HepG2 (cell line): ENCODE data around the gene SLC25A11. TPM values are rescaled to one million over a fixed set of nuclear protein-coding genes. Genes with fewer than 3 reads are reported as not detected.

Source experiments
- CBX5 ChIP-seq: sonication (generic); formaldehyde crosslinking; IDR thresholded peaks from 2 replicates; pipeline ENCODE4 v1.4.0; 2020; ENCODE audit warnings: missing genetic modification reagents, borderline replicate concordance
- CC2D1A ChIP-seq: sonication (generic); formaldehyde crosslinking; IDR thresholded peaks from 2 replicates; pipeline ENCODE4 v1.8.1; 2023; ENCODE audit warnings: mild to moderate bottlenecking, missing genetic modification reagents
- CREB1 ChIP-seq, 2 experiments: fragments of 450-650 bp in 1 of 2; IDR thresholded peaks; 2 replicates each; pipeline ENCODE4 v1.6.1; 2016 to 2017; ENCODE audit warnings: control low read depth in 1 of 2, mild to moderate bottlenecking in 1 of 2, missing compliant biosample characterization in 1 of 2, missing genetic modification characterization in 1 of 2
- EED ChIP-seq: sonication (generic); formaldehyde crosslinking; IDR thresholded peaks from 2 replicates; pipeline ENCODE4 v1.5.0; 2020; ENCODE audit warnings: mild to moderate bottlenecking, missing genetic modification reagents
- FOSL2 ChIP-seq: sonication (generic); formaldehyde crosslinking; IDR thresholded peaks from 2 replicates; pipeline ENCODE4 v1.4.0; 2020; ENCODE audit warnings: missing genetic modification reagents
- GTF2F1 ChIP-seq: fragments of 150-350 bp; IDR thresholded peaks from 2 replicates; pipeline ENCODE4 v1.6.1; 2014; ENCODE audit warnings: low read length
- HMG20A ChIP-seq: IDR thresholded peaks from 2 replicates; pipeline ENCODE4 v1.6.1; 2016; ENCODE audit warnings: borderline replicate concordance
- HNRNPUL1 ChIP-seq: fragments of 200-400 bp; formaldehyde crosslinking; IDR thresholded peaks from 2 replicates; pipeline ENCODE4 v1.6.1; 2017; ENCODE audit warnings: low read depth, mild to moderate bottlenecking, low read length, moderate library complexity
- HOMEZ ChIP-seq: IDR thresholded peaks from 2 replicates; pipeline ENCODE4 v1.6.1; 2016; ENCODE audit warnings: low read depth
- NBN ChIP-seq: fragments of 450-650 bp; conservative IDR thresholded peaks from 2 replicates; pipeline ENCODE4 v1.6.1; 2017
- NCOA5 ChIP-seq: sonication (generic); formaldehyde crosslinking; IDR thresholded peaks from 2 replicates; pipeline ENCODE4 v1.4.0; 2020; ENCODE audit warnings: missing genetic modification reagents
- PHF20 ChIP-seq: sonication (generic); formaldehyde crosslinking; IDR thresholded peaks from 2 replicates; pipeline ENCODE4 v1.5.0; 2020; ENCODE audit warnings: mild to moderate bottlenecking, missing genetic modification reagents
- SIX1 ChIP-seq: sonication (generic); formaldehyde crosslinking; IDR thresholded peaks from 2 replicates; pipeline ENCODE4 v1.4.0; 2020; ENCODE audit warnings: missing genetic modification reagents, borderline replicate concordance
- SRSF4 ChIP-seq: fragments of 200-400 bp; formaldehyde crosslinking; IDR thresholded peaks from one replicate; pipeline ENCODE4 v1.6.1; 2018; ENCODE audit warnings: mild to moderate bottlenecking, low read depth, low read length, moderate library complexity; ENCODE audit not compliant: poor library complexity, severe bottlenecking
- STAT5B ChIP-seq: sonication (generic); formaldehyde crosslinking; IDR thresholded peaks from 2 replicates; pipeline ENCODE4 v1.4.0; 2020; ENCODE audit warnings: missing genetic modification reagents
- TAF15 ChIP-seq: fragments of 200-400 bp; formaldehyde crosslinking; IDR thresholded peaks from one replicate; pipeline ENCODE4 v1.6.1; 2018; ENCODE audit warnings: mild to moderate bottlenecking, low read depth, low read length; ENCODE audit not compliant: poor library complexity, severe bottlenecking
- U2AF1 ChIP-seq: fragments of 200-400 bp; formaldehyde crosslinking; optimal IDR thresholded peaks from 2 replicates; pipeline ENCODE3; 2017; ENCODE audit warnings: mild to moderate bottlenecking, low read depth, low read length
- U2AF2 ChIP-seq: fragments of 200-400 bp; formaldehyde crosslinking; IDR thresholded peaks from 2 replicates; pipeline ENCODE4 v1.6.1; 2017; ENCODE audit warnings: low read depth, mild to moderate bottlenecking, low read length
- ZFAT ChIP-seq: sonication (generic); formaldehyde crosslinking; conservative IDR thresholded peaks from 2 replicates; pipeline ENCODE4 v1.8.1; 2023; ENCODE audit warnings: missing genetic modification reagents, inconsistent platforms
- ZNF549 ChIP-seq: sonication (generic); formaldehyde crosslinking; IDR thresholded peaks from 2 replicates; pipeline ENCODE4 v1.5.0; 2020; ENCODE audit warnings: missing genetic modification reagents
- ZNF564 ChIP-seq: sonication (generic); formaldehyde crosslinking; IDR thresholded peaks from 2 replicates; pipeline ENCODE4 v1.8.1; 2023; ENCODE audit warnings: mild to moderate bottlenecking, missing genetic modification reagents
- ZNF598 ChIP-seq: sonication (generic); formaldehyde crosslinking; IDR thresholded peaks from 2 replicates; pipeline ENCODE4 v1.5.1; 2020; ENCODE audit warnings: mild to moderate bottlenecking, missing genetic modification reagents, borderline replicate concordance
- polyA plus RNA-seq, 8 experiments: library from polyadenylated mRNA; depleted of rRNA in 3 of 8; stranded (reverse) in 7 of 8; unstranded in 1 of 8; fragments of >200 nt; fragmentation: Illumina TruSeq in 4 of 8; extraction: Trizol in 4 of 8; gene quantifications; 2 replicates each; pipeline versions ENCODE4 v1.2.1 to v1.2.3, GENCODE V29; 2011 to 2016; ENCODE audit warnings: low read depth in 4 of 8, missing spikeins in 1 of 8, mixed read lengths in 1 of 8; ENCODE audit not compliant: insufficient read depth in 1 of 8
- total RNA-seq, 5 experiments: library from RNA; depleted of rRNA; stranded (reverse); fragments of >200 nt; fragmentation: Illumina TruSeq; extraction: Trizol; gene quantifications; 2 replicates each; pipeline ENCODE4 v1.2.3, GENCODE V29; 2016; ENCODE audit warnings: low read depth in 1 of 5
- TF ChIP-seq, protein P1 (sequence below): sonication (generic); formaldehyde crosslinking; IDR thresholded peaks from 2 replicates; pipeline ENCODE4 v1.9.0; 2021; ENCODE audit warnings: missing genetic modification reagents, borderline replicate concordance
- TF ChIP-seq, protein P2 (sequence below): sonication (generic); formaldehyde crosslinking; IDR thresholded peaks from 2 replicates; pipeline ENCODE4 v1.4.0; 2020; ENCODE audit warnings: missing genetic modification reagents, borderline replicate concordance

Gene SLC25A11
- total and polyA plus RNA-seq, 2 of the 13 experiments (the other 11 are each of a cell fraction or from before 2014, with no cell fraction given), result 35.4 to 47.2 TPM

GRCh38 chr17:4986951-4987766, 47.3 kb upstream of the SLC25A11 start, which contains the start of gene CAMTA2 (continued):
- TF ChIP-seq ZNF549 (CRISPR knock-in tag) (no peak), SRSF4 (no peak), EED (CRISPR knock-in tag) (no peak), CREB1 (IDR thresholded peaks at IDR 0.05) (peak; percentile 70), CREB1 (CRISPR knock-in tag; IDR thresholded peaks at IDR 0.05) (peak; percentile 79), HNRNPUL1 (peak; percentile 31; the same call in 1 of the 2 replicates), ZNF598 (0 out of 2 replicates have a peak, but pooled peaks have one; percentile 20), HMG20A (no peak; the same call in 1 of the 2 replicates), ZNF564 (CRISPR knock-in tag) (peak; percentile 39), NCOA5 (CRISPR knock-in tag) (no peak), GTF2F1 (no peak), PHF20 (CRISPR knock-in tag) (peak; percentile 71), NBN (no peak), U2AF2 (no peak), ZFAT (CRISPR knock-in tag) (peak; percentile 49; the same call in 1 of the 2 replicates), HOMEZ (peak; percentile 31; the same call in 1 of the 2 replicates), U2AF1 (no peak), SIX1 (CRISPR knock-in tag) (no peak), TAF15 (peak; percentile 62), CC2D1A (no peak), FOSL2 (CRISPR knock-in tag) (no peak), CBX5 (peak; percentile 61; the same call in 1 of the 2 replicates), STAT5B (CRISPR knock-in tag) (no peak)
- TF ChIP-seq, protein P1, sequence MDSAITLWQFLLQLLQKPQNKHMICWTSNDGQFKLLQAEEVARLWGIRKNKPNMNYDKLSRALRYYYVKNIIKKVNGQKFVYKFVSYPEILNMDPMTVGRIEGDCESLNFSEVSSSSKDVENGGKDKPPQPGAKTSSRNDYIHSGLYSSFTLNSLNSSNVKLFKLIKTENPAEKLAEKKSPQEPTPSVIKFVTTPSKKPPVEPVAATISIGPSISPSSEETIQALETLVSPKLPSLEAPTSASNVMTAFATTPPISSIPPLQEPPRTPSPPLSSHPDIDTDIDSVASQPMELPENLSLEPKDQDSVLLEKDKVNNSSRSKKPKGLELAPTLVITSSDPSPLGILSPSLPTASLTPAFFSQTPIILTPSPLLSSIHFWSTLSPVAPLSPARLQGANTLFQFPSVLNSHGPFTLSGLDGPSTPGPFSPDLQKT (CRISPR knock-in tag), result no peak
- TF ChIP-seq, protein P2, sequence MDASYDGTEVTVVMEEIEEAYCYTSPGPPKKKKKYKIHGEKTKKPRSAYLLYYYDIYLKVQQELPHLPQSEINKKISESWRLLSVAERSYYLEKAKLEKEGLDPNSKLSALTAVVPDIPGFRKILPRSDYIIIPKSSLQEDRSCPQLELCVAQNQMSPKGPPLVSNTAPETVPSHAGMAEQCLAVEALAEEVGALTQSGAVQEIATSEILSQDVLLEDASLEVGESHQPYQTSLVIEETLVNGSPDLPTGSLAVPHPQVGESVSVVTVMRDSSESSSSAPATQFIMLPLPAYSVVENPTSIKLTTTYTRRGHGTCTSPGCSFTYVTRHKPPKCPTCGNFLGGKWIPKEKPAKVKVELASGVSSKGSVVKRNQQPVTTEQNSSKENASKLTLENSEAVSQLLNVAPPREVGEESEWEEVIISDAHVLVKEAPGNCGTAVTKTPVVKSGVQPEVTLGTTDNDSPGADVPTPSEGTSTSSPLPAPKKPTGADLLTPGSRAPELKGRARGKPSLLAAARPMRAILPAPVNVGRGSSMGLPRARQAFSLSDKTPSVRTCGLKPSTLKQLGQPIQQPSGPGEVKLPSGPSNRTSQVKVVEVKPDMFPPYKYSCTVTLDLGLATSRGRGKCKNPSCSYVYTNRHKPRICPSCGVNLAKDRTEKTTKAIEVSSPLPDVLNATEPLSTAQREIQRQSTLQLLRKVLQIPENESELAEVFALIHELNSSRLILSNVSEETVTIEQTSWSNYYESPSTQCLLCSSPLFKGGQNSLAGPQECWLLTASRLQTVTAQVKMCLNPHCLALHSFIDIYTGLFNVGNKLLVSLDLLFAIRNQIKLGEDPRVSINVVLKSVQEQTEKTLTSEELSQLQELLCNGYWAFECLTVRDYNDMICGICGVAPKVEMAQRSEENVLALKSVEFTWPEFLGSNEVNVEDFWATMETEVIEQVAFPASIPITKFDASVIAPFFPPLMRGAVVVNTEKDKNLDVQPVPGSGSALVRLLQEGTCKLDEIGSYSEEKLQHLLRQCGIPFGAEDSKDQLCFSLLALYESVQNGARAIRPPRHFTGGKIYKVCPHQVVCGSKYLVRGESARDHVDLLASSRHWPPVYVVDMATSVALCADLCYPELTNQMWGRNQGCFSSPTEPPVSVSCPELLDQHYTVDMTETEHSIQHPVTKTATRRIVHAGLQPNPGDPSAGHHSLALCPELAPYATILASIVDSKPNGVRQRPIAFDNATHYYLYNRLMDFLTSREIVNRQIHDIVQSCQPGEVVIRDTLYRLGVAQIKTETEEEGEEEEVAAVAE (CRISPR knock-in tag), result no peak
